Measurements from ENCODE around the gene AFDN. TPM values are rescaled to one million over a fixed set of nuclear protein-coding genes. Genes with fewer than 3 reads are reported as not detected.

Gene AFDN
- total RNA-seq, 1 donor from 2014 or later, result 102 TPM

GRCh38 chr6:167898673-167899311, 72.1 kb downstream of the AFDN start:
- Histone ChIP-seq H3K27me3 (no peaks in the 10 kb centered on the region), H3K27ac (no peak overlapping the region), H3K9me3 (no peaks in the 10 kb centered on the region), H3K4me1 (no peaks in the 10 kb centered on the region), H3K4me3 (no peak overlapping the region), H3K36me3 (peaks cover 13 to 33% of the 10 kb centered on the region in 2 donors)
- no peak for DNase-seq (ENCODE audit: low spot score in 2 of 2)
- intact Hi-C loops (cut with DNase I), result loop anchor here (5.0 kb wide), 1 partner anchor 411 kb away; no protein-coding TSS in a partner anchor
- TF ChIP-seq CTCF (IDR thresholded peaks at IDR 0.05), result peak; percentile 40 to 73 (median 68)

DNA sequence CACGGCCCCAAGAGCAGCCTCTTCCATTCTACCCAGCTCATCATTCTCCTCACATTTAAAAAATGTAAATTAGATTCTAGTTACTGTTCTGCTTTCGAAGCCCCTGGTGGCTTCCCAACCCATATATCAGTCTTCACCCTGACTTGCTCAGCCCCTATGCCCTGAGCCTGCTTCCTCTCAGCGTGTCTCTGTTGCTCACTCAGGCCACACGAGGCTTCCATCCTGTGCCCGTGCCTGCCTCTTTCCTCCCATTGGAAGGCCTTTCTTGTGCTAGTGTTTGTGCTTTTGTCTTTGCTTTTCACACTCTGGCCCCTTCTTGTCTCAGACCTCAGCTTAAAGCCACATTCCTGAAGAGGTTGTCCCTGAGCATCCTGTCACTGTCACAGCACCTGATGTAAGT, 78.1 kb downstream of the AFDN start:
- Histone ChIP-seq H3K27me3 (no peaks in the 10 kb centered on the region), H3K4me3 (no peak overlapping the region), H3K27ac (no peak overlapping the region), H3K9me3 (no peaks in the 10 kb centered on the region), H3K4me1 (no peaks in the 10 kb centered on the region), H3K36me3 (peaks cover 16 to 47% of the 10 kb centered on the region in 2 donors)
- no peak for DNase-seq (ENCODE audit: low spot score in 2 of 2)
- TF ChIP-seq CTCF (IDR thresholded peaks at IDR 0.05), result no peak
- intact Hi-C loops (cut with DNase I), result no loop called here

- intact Hi-C loops (cut with DNase I), result no loop called here
- no peak for DNase-seq (ENCODE audit: low spot score in 2 of 2)
These were observed 80.2 kb downstream of the AFDN start for GRCh38 chr6:167906899-167907298.

GRCh38 chr6:167907837-167908681, 81.3 kb downstream of the AFDN start:
- Histone ChIP-seq H3K36me3 (peaks cover 13 to 48% of the 10 kb centered on the region in 2 donors), H3K27me3 (no peaks in the 10 kb centered on the region), H3K4me1 (no peaks in the 10 kb centered on the region), H3K4me3 (no peak overlapping the region), H3K9me3 (no peaks in the 10 kb centered on the region), H3K27ac (no peak overlapping the region)
- TF ChIP-seq CTCF (IDR thresholded peaks at IDR 0.05), result peak in 1 of 3 experiments; percentile 31
- no peak for DNase-seq (ENCODE audit: low spot score in 2 of 2)
- intact Hi-C loops (cut with DNase I), result no loop called here

More at GRCh38 chr6:167906899-167907298, 80.2 kb downstream of the AFDN start:
- Histone ChIP-seq H3K36me3 (peaks cover 21 to 50% of the 10 kb centered on the region in 2 donors), H3K4me3 (no peak overlapping the region), H3K9me3 (no peaks in the 10 kb centered on the region), H3K27ac (no peak overlapping the region), H3K4me1 (no peaks in the 10 kb centered on the region), H3K27me3 (no peaks in the 10 kb centered on the region)
- no peak for TF ChIP-seq CTCF (IDR thresholded peaks at IDR 0.05)

GRCh38 chr6:167910007-167910406, 83.3 kb downstream of the AFDN start:
- intact Hi-C loops (cut with DNase I), result no loop called here
- Histone ChIP-seq H3K4me3 (no peak overlapping the region), H3K27me3 (no peaks in the 10 kb centered on the region), H3K36me3 (peaks cover 18 to 51% of the 10 kb centered on the region in 2 donors), H3K27ac (no peak overlapping the region), H3K9me3 (no peaks in the 10 kb centered on the region), H3K4me1 (no peaks in the 10 kb centered on the region)
- DNase-seq (ENCODE audit: low spot score in 2 of 2), result no peak
- no peak for TF ChIP-seq CTCF (IDR thresholded peaks at IDR 0.05)

Data from ascending aorta (tissue), 2 donors.